Vagina (tissue), 2 donors: ENCODE data around the gene AP1S3.

Experiments
- CTCF ChIP-seq, 3 experiments: fragments of 450-650 bp in 2 of 3; fragments of 200-600 bp in 1 of 3; sonication (generic) in 1 of 3; IDR thresholded peaks; one replicate each; pipeline ENCODE4 v1.5.1; 2017 to 2019; ENCODE audit warnings: antibody characterized with exemption in 3 of 3, mild to moderate bottlenecking in 2 of 3, moderate library complexity in 2 of 3
- POLR2A ChIP-seq, 2 donors: fragments of 450-650 bp; IDR thresholded peaks; one replicate each; pipeline ENCODE4 v1.6.1; 2017; ENCODE audit warnings: antibody characterized with exemption in 2 of 2, mild to moderate bottlenecking in 2 of 2, moderate library complexity in 2 of 2

DNA sequence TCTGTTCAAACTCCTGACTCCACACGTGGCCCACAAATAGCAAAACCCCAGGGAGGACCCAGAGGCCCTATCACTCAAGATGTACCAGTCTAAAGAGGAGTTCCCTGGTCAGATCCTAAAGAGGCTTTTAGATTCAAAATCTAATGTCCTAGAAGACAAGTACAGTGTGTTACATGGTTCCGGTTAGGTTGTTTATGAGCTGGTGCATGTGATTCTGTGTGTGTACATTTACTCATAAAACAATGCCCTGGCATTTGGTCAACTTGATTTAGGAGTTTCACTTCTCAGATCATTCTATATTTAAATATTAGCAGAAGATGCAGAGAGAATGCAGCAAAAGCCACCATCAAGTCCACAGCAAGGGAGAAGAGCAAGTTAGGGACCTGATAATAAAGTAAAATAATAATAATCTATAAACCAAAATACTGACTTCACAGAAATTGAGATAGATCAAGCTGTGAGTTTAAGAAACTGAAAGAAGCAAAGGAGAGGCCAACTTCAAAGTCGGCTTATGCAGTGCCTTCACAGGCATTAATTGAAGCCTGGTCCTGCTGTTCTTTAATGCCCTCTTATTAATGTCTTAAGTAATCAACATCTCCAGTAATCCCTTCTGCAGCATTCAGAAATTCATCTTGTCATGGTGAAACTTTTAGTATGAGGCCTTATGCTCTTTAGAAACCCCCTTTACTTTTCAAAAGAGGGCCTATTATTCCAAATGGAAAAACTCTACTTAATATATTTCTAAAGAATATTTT lies 4.2 kb upstream of the AP1S3 start:
- no peak for TF ChIP-seq CTCF (IDR thresholded peaks at IDR 0.05)
- TF ChIP-seq POLR2A (IDR thresholded peaks at IDR 0.05) = no peak
